Thyroid gland (tissue), 4 donors: Measurements from ENCODE around the gene KLHL25. TPM values are rescaled to one million over a fixed set of nuclear protein-coding genes. Genes with fewer than 3 reads are reported as not detected.

Source experiments
- DNase-seq, 2 donors: peaks; one replicate each; pipeline ENCODE4 v3.0.0-alpha.2; 2019
- H3K27ac ChIP-seq, 3 donors: fragments of 200-600 bp; sonication (generic); 1 replicate in 2 of 3; 2 replicates in 1 of 3; pipeline ENCODE4 v1.5.1; 2016 to 2019; ENCODE audit warnings: mild to moderate bottlenecking in 1 of 3, moderate library complexity in 1 of 3
- H3K27me3 ChIP-seq: fragments of 200-600 bp; sonication (generic); one replicate; pipeline ENCODE4 v1.5.1; 2019
- H3K36me3 ChIP-seq, 2 donors: fragments of 200-600 bp; sonication (generic); one replicate each; pipeline ENCODE4 v1.5.1; 2016 to 2019
- H3K4me1 ChIP-seq, 2 donors: fragments of 200-600 bp; sonication (generic); one replicate each; pipeline ENCODE4 v1.5.1; 2017 to 2019
- H3K4me3 ChIP-seq, 3 donors: fragments of 200-600 bp; sonication (generic); replicated peaks in 1 of 3; 1 replicate in 2 of 3; 2 replicates in 1 of 3; pipeline ENCODE4 v1.5.1; 2016; ENCODE audit warnings: mild to moderate bottlenecking in 1 of 3
- H3K9me3 ChIP-seq: fragments of 200-600 bp; sonication (generic); one replicate; pipeline ENCODE4 v1.5.1; 2017
- POLR2A ChIP-seq, 2 donors: fragments of 450-650 bp; IDR thresholded peaks; one replicate each; pipeline ENCODE4 v1.6.1; 2017; ENCODE audit warnings: antibody characterized with exemption in 2 of 2, mild to moderate bottlenecking in 2 of 2, moderate library complexity in 1 of 2
- WGBS, 2 donors: methylation state at CpG; one replicate each; pipeline ENCODE4 v1.1.5; 2017; 5-methylcytosine and 5-hydroxymethylcytosine counted together
- intact Hi-C: fragments of 100-400 bp; cut with DNase I; formaldehyde crosslinking; loops from one replicate; pipeline ENCODE4 v1.15.1; 2023
- total RNA-seq, 4 donors: library from RNA; depleted of rRNA; stranded (reverse); fragments of >200 nt; gene quantifications; one replicate each; pipeline ENCODE4 v1.2.3, GENCODE V29; 2016
- TF ChIP-seq, protein P1 (sequence below), 6 experiments: fragments of 200-600 bp in 3 of 6; fragments of 450-650 bp in 3 of 6; sonication (generic) in 3 of 6; IDR thresholded peaks; one replicate each; pipeline ENCODE4 v1.5.1; 2016 to 2019; ENCODE audit warnings: antibody characterized with exemption in 6 of 6, mild to moderate bottlenecking in 2 of 6, inconsistent platforms in 1 of 6, moderate library complexity in 1 of 6

The KLHL25 gene
- total RNA-seq, 4 donors from 2014 or later, result 4.2 to 8.8 (median 4.8) TPM

DNA sequence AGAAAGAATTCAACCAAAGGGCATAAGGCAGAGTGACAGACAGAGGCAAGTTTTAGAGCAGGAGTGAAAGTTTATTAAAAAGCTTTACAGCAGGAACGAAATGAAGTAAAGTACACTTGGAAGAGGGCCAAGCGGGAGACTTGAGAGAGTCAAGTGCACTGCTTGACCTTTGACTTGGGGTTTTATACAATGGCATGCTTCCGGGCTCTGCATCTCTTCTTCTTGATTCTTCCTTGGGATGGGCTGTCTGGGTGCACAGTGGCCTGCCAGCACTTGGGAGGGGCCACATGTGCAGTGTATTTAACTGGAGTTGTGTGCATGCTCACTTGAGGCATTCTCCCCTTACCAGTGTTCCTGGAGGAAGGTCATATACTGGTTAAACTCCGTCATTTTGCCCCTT lies 30.4 kb upstream of the KLHL25 start:
- intact Hi-C loops, result no loop called here
- Histone ChIP-seq H3K27ac (no peak overlapping the region), H3K4me1 (no peaks in the 10 kb centered on the region), H3K9me3 (no peaks in the 10 kb centered on the region), H3K36me3 (no peaks in the 10 kb centered on the region), H3K27me3 (no peaks in the 10 kb centered on the region), H3K4me3 (no peak overlapping the region)
- DNase-seq, result no peak
- 34 to 45% methylated on average over 4 of the region's 4 CpGs for WGBS, 2 donors
- TF ChIP-seq, protein P1, sequence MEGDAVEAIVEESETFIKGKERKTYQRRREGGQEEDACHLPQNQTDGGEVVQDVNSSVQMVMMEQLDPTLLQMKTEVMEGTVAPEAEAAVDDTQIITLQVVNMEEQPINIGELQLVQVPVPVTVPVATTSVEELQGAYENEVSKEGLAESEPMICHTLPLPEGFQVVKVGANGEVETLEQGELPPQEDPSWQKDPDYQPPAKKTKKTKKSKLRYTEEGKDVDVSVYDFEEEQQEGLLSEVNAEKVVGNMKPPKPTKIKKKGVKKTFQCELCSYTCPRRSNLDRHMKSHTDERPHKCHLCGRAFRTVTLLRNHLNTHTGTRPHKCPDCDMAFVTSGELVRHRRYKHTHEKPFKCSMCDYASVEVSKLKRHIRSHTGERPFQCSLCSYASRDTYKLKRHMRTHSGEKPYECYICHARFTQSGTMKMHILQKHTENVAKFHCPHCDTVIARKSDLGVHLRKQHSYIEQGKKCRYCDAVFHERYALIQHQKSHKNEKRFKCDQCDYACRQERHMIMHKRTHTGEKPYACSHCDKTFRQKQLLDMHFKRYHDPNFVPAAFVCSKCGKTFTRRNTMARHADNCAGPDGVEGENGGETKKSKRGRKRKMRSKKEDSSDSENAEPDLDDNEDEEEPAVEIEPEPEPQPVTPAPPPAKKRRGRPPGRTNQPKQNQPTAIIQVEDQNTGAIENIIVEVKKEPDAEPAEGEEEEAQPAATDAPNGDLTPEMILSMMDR (IDR thresholded peaks at IDR 0.05), result no peak
- TF ChIP-seq POLR2A (IDR thresholded peaks at IDR 0.05), result no peak

DNA sequence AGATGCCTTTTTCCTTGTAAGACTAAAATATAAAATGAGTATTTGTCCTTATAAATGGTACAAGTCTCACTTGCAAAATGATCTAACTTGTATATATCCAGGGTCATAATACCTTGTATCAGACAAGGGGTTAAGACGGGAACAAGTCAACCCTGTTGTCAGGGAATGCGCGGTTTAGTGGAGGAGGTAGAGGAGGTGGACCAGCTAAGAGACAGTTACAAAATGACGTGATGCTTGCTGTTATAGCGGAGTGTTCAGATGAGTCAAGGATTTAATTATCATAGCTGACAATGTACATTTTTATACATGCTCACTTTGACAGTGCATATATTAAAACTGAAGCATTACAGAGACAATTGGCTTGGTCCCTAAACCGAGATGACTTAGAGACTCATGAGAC lies 26.8 kb upstream of the KLHL25 start:
- no peaks in the 10 kb centered on the region for H3K4me1 ChIP-seq
- intact Hi-C loops, result no loop called here
- H3K9me3 ChIP-seq, result no peaks in the 10 kb centered on the region
- no peaks in the 10 kb centered on the region for H3K27me3 ChIP-seq
- DNase-seq, result no peak
- no peak overlapping the region for H3K27ac ChIP-seq
- 83 to 90% methylated on average over 6 of the region's 6 CpGs for WGBS, 2 donors
- H3K4me3 ChIP-seq, result no peak overlapping the region
- no peak for TF ChIP-seq POLR2A (IDR thresholded peaks at IDR 0.05)
- TF ChIP-seq, protein P1 (IDR thresholded peaks at IDR 0.05), result no peak
- H3K36me3 ChIP-seq, result no peaks in the 10 kb centered on the region

DNA sequence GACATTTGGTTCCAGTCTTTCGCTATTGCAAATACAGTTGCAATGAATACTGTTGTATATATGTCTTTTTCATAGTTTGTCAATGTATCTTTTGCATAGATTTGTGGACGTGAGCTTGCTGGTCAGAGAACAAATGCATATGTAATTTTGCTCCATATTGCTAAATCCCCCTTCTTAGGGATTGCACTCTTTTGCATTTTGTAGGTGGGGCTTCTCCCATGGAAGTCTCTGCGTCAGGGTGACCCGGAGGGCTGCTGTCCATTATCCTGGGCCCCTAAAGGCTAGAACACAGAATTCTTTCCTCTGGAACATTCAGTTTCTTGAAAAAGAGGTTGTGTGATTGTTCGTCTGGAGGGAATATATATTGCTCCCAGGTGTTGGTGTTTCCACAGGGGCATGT lies 25.2 kb upstream of the KLHL25 start:
- TF ChIP-seq, protein P1 (IDR thresholded peaks at IDR 0.05), result no peak
- TF ChIP-seq POLR2A (IDR thresholded peaks at IDR 0.05), result no peak
- no peak for DNase-seq
- no peak overlapping the region for H3K4me3 ChIP-seq
- H3K27me3 ChIP-seq, result no peaks in the 10 kb centered on the region
- no peaks in the 10 kb centered on the region for H3K36me3 ChIP-seq
- H3K4me1 ChIP-seq, result no peaks in the 10 kb centered on the region
- H3K9me3 ChIP-seq, result no peaks in the 10 kb centered on the region
- H3K27ac ChIP-seq, result no peak overlapping the region
- 83 to 90% methylated on average over 5 of the region's 5 CpGs for WGBS, 2 donors
- intact Hi-C loops, result no loop called here

DNA sequence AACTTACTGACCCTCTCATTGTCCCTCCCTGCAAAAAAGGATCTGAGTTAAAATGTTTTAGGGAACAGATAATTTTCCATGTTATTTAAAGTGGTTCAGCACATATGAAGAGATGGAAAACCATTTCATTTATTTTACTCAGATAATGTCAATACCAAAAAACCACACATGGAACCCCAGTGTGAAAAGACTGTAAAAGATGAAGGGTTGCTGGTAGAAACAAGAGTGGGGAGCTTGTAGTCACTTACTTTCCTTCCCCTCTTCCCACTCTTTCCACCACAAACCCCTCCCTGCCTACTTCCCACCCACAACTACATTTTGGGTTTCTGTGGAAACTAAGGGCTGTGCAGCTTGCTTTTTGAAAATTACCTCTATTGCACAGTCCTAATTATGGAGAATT lies 18.5 kb upstream of the KLHL25 start:
- DNase-seq, result no peak
- Histone ChIP-seq H3K4me1 (no peaks in the 10 kb centered on the region), H3K27ac (no peak overlapping the region), H3K4me3 (no peak overlapping the region), H3K36me3 (no peaks in the 10 kb centered on the region), H3K27me3 (no peaks in the 10 kb centered on the region), H3K9me3 (no peaks in the 10 kb centered on the region)
- TF ChIP-seq, protein P1 (IDR thresholded peaks at IDR 0.05), result no peak
- TF ChIP-seq POLR2A (IDR thresholded peaks at IDR 0.05), result no peak
- intact Hi-C loops, result no loop called here

DNA sequence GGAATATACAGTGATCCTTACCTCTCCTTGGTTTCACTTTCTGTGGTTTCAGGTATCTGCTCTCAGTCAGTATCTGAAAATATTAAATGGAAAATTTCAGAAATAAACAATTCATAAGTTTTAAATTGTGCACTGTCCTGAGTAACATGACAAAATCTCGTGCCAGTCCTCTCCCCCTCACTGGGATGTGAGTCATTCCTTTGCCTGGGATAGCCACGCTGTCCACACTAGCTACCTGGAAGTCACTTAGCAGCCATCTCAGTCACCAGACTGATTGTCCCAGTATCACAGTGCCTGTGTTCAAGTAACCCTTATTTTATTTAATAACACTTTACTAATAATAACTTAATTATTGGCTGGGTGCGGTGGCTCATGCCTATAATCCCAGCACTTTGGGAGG lies 15.3 kb upstream of the KLHL25 start:
- Histone ChIP-seq H3K4me1 (no peaks in the 10 kb centered on the region), H3K27ac (no peak overlapping the region), H3K9me3 (no peaks in the 10 kb centered on the region), H3K27me3 (no peaks in the 10 kb centered on the region), H3K4me3 (no peak overlapping the region), H3K36me3 (no peaks in the 10 kb centered on the region)
- WGBS, 2 donors, result 87 to 91% methylated on average over 3 of the region's 3 CpGs
- TF ChIP-seq, protein P1 (IDR thresholded peaks at IDR 0.05), result no peak
- TF ChIP-seq POLR2A (IDR thresholded peaks at IDR 0.05), result no peak
- intact Hi-C loops, result no loop called here
- DNase-seq, result no peak
